HG03175 (cell line): ENCODE data around the gene FAM180B.
"Not testable (repeated sequence)": the region's sequence is repeated elsewhere in the genome, so short reads cannot be mapped to it uniquely, and the experiment has no call there.

Experiments
- ATAC-seq: cut with Tn5 transposase; IDR thresholded peaks from one replicate; pipeline ENCODE4 v1.9.1; 2021; ENCODE audit warnings: mild to moderate bottlenecking, moderate library complexity; ENCODE audit not compliant: unreplicated experiment

Gene FAM180B

GRCh38 chr11:47593934-47594855 is 7.7 kb downstream of the FAM180B start, which contains the start of gene C1QTNF4:
C1QTNF4 (minus strand) TSS chr11:47594411; CDS start chr11:47590810, 3,601 bp downstream.
- no peak for ATAC-seq

GRCh38 chr11:47595029-47595428 is 8.6 kb downstream of the FAM180B start:
- no peak for ATAC-seq

- ATAC-seq: no peak
Observed at GRCh38 chr11:47595967-47596366, 9.5 kb downstream of the FAM180B start.

DNA sequence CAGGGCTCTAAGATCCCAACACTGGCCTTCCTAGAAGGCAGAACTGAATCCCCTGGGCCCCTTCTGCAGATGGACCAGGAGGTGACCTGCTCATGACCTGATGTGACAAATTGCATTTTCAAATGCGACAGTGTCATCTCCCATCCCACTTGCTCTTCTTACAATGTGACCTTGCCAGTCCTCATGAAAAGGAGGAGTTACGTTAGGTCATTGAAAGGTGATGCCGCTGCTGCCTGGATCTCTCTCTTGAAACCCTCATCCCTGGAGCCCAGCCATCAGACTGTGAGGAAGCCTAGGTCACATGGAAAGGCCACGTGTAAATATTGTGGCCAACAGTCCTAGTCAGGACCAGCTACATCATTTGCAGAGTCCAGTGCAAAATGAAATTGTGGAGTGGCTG is 13.4 kb downstream of the FAM180B start:
- ATAC-seq: no peak

DNA sequence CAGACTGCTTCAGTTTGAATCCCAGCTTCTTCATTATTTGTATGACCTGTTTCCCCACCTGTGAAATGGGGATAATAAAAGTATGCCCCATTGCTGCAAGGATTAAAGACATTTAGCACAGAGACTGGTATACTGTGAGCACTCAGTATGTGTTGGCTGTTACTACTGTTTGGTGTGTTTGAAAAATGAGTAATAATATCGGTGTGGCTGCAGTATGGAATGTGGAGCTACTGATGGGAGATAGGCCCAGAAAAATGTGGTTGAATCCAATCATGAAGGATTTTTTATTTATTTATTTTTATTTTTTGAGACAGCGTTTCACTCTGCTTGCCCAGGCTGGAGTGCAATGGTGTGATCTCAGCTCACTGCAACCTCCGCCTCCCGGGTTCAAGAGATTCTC is 16.8 kb downstream of the FAM180B start:
- ATAC-seq: no peak

GRCh38 chr11:47605921-47606320 is 19.4 kb downstream of the FAM180B start:
- ATAC-seq: no peak

- no peak for ATAC-seq
Observed at GRCh38 chr11:47606731-47607130, 20.3 kb downstream of the FAM180B start.

DNA sequence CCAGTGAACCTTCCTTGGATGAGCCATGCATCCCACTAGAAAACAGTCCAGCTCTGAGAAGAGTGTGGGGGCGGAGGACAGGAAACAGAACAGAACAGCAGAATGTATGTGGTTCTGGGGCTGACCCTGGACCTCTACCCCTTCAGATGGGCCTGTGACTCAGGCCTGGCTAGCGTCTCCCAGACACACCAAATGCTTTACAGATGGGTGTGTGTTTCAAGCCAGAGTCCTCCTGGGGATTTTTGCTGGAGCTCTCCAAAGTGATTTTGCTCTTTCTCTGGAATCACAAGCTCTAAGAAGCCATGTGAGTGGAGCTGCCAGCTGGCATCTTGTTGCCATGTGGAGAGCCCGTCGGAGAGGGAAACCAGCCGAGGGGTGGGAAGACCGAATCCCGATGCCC is 20.9 kb downstream of the FAM180B start:
- ATAC-seq: no peak

DNA sequence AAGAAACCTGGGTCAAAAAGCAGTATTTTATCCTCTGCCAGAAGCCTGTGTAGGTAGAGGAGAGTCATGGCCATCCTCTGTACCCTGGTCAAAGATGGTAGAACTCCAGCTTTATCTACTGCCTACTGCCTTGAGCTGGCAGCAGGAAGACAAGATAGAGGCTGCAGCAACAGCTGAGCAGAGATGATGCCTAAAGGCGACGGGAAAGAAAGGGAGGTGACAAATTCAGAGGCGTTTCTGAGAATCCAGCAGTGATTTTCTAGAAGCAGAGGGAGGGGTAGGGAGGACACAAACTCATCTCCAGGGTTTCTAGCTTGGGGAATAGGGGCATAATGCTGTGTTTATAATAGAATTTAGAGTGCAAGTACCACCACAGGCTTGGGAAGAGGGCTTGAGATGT is 23.2 kb downstream of the FAM180B start:
- no peak for ATAC-seq

- peak; percentile 74 for ATAC-seq
Observed at GRCh38 chr11:47611348-47611794, 24.9 kb downstream of the FAM180B start.

GRCh38 chr11:47615249-47615648 is 28.8 kb downstream of the FAM180B start:
- no peak for ATAC-seq

- ATAC-seq: no peak
Observed at GRCh38 chr11:47616726-47617416, 30.4 kb downstream of the FAM180B start.

- ATAC-seq: no peak
Observed at GRCh38 chr11:47617417-47617809, 30.9 kb downstream of the FAM180B start.

GRCh38 chr11:47620836-47621378 is 34.4 kb downstream of the FAM180B start:
- ATAC-seq: no peak

- ATAC-seq: no peak
Observed at GRCh38 chr11:47626234-47626633, 39.8 kb downstream of the FAM180B start.

- ATAC-seq: no peak
Observed at GRCh38 chr11:47628026-47628425, 41.5 kb downstream of the FAM180B start.

DNA sequence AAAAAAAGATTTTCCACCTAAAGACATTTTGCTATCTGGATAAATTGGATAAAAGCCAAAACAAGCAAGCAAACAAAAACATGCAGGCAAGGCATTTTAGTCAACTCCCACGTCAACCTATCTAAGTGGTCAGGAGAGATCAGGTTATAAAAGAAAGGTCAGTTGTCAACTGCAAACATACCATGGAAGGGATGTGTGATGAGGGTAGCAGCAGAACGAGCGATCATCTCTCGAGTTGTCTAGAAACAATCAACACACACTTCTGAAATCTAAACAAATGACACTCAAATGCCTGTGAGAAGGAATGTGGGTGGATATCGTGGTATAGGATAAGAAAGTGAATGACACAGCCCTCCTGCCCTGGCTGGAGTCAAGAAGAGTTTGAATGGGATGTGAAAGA is 45.0 kb downstream of the FAM180B start:
- ATAC-seq: no peak

GRCh38 chr11:47636331-47636730 is 49.9 kb downstream of the FAM180B start:
- not testable (repeated sequence) for ATAC-seq
